NCI-H1105 treated with DMSO at 0.1 percent for 48 hours (cell line): Measurements from ENCODE around the gene TGFBRAP1.
"Not testable (repeated sequence)": the region's sequence is repeated elsewhere in the genome, so short reads cannot be mapped to it uniquely, and the experiment has no call there.

Experiments used
- DNase-seq: peaks from one replicate; lab custom pipeline; 2025; lab: John Stamatoyannopoulos, UW

TGFBRAP1 gene

GRCh38 chr2:105274046-105274445 lies 55.5 kb downstream of the TGFBRAP1 start:
- DNase-seq: no peak

- DNase-seq: no peak
These were observed 57.4 kb downstream of the TGFBRAP1 start for GRCh38 chr2:105272176-105272575.

- no peak for DNase-seq
These were observed 58.0 kb downstream of the TGFBRAP1 start for GRCh38 chr2:105271393-105272045.

GRCh38 chr2:105269426-105269825 lies 60.1 kb downstream of the TGFBRAP1 start:
- no peak for DNase-seq

- DNase-seq: no peak
These were observed 66.9 kb downstream of the TGFBRAP1 start for GRCh38 chr2:105262651-105263091.

- DNase-seq: no peak
These were observed 68.5 kb downstream of the TGFBRAP1 start for GRCh38 chr2:105261061-105261460.

GRCh38 chr2:105258835-105259350 lies 70.6 kb downstream of the TGFBRAP1 start:
- DNase-seq: no peak

GRCh38 chr2:105257981-105258380 lies 71.6 kb downstream of the TGFBRAP1 start:
- DNase-seq: no peak

- no peak for DNase-seq
These were observed 73.0 kb downstream of the TGFBRAP1 start for GRCh38 chr2:105256431-105257047.

GRCh38 chr2:105255979-105256378 lies 73.6 kb downstream of the TGFBRAP1 start:
- no peak for DNase-seq

- no peak for DNase-seq
These were observed 74.9 kb downstream of the TGFBRAP1 start for GRCh38 chr2:105254531-105255210.

- no peak for DNase-seq
These were observed 77.3 kb downstream of the TGFBRAP1 start for GRCh38 chr2:105252271-105252670.

- DNase-seq: not testable (repeated sequence)
These were observed 78.4 kb downstream of the TGFBRAP1 start for GRCh38 chr2:105251016-105251648.

- no peak for DNase-seq
These were observed 79.6 kb downstream of the TGFBRAP1 start for GRCh38 chr2:105249891-105250290.

- no peak for DNase-seq
These were observed 80.4 kb downstream of the TGFBRAP1 start for GRCh38 chr2:105249181-105249580.

- no peak for DNase-seq
These were observed 81.0 kb downstream of the TGFBRAP1 start for GRCh38 chr2:105248316-105249070.

GRCh38 chr2:105244451-105244850 lies 85.1 kb downstream of the TGFBRAP1 start:
- no peak for DNase-seq

- DNase-seq: no peak
These were observed 85.6 kb downstream of the TGFBRAP1 start for GRCh38 chr2:105243961-105244360.

GRCh38 chr2:105242286-105242993 lies 87.1 kb downstream of the TGFBRAP1 start:
- DNase-seq: no peak

- DNase-seq: no peak
These were observed 88.1 kb downstream of the TGFBRAP1 start, which contains the start of gene GPR45 for GRCh38 chr2:105241443-105241842. TSS of gene GPR45 (plus strand) at chr2:105241743. CDS start at chr2:105241859, 116 bp downstream.

GRCh38 chr2:105239924-105240323 lies 89.6 kb downstream of the TGFBRAP1 start:
- DNase-seq: no peak
